ENCODE data around the gene ARMCX2. TPM values are rescaled to one million over a fixed set of nuclear protein-coding genes. Genes with fewer than 3 reads are reported as not detected.

The ARMCX2 gene
- 36.0 TPM for total RNA-seq
- long read RNA-seq, transcript ARMCX2-203 (6 exons, 2,674 nt), result major isoform, 10 of 44 reads
- long read RNA-seq, partial matches to known transcripts, result 10 of 44 reads
- long read RNA-seq, other reads (novel, unspliced or antisense), result 17 of 44 reads

DNA sequence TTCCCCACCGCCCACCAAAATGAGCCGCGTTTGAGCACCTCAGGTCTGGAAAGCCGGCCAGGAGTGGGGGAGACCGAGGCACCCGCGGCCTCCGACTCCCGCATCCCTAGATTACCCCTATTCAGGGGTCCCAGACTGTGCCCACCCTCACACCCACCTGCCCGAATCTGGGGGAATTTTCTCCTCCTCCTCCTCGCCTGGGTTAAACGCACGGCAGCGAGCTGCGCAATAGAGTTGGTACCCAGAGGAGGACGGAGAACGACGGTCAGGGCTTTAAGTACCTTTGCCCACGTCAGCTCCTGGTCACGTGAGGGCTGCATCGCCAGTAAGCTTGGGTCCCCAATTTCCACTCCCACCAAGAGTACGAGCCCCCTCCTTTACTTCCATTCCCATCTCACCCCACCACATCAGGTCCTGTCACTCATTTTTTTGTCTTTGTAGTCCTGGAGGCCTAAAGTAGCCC lies at the start of gene ARMCX2:
Gene ARMCX2 (minus strand): TSS at position 250 of the 463 bp plus-strand sequence. CDS start 2,262 bp downstream, outside the sequence.
- no peaks in the 10 kb centered on the region for H3K9me3 ChIP-seq
- no peaks in the 10 kb centered on the region for H3K36me3 ChIP-seq
- DNase-seq (peak; percentile 67), ATAC-seq (peak; percentile 78)
- no peaks in the 10 kb centered on the region for H3K4me1 ChIP-seq
- TF ChIP-seq, protein P1, sequence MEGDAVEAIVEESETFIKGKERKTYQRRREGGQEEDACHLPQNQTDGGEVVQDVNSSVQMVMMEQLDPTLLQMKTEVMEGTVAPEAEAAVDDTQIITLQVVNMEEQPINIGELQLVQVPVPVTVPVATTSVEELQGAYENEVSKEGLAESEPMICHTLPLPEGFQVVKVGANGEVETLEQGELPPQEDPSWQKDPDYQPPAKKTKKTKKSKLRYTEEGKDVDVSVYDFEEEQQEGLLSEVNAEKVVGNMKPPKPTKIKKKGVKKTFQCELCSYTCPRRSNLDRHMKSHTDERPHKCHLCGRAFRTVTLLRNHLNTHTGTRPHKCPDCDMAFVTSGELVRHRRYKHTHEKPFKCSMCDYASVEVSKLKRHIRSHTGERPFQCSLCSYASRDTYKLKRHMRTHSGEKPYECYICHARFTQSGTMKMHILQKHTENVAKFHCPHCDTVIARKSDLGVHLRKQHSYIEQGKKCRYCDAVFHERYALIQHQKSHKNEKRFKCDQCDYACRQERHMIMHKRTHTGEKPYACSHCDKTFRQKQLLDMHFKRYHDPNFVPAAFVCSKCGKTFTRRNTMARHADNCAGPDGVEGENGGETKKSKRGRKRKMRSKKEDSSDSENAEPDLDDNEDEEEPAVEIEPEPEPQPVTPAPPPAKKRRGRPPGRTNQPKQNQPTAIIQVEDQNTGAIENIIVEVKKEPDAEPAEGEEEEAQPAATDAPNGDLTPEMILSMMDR (IDR thresholded peaks at IDR 0.05), result no peak
- no peaks in the 10 kb centered on the region for H3K27me3 ChIP-seq
- intact Hi-C loops (cut with DNase I), result no loop called here
- H3K4me3 ChIP-seq, result peak within 1 kb of the TSS; percentile 62
- H3K27ac ChIP-seq, result peak within 1 kb of the TSS; percentile 47

DNA sequence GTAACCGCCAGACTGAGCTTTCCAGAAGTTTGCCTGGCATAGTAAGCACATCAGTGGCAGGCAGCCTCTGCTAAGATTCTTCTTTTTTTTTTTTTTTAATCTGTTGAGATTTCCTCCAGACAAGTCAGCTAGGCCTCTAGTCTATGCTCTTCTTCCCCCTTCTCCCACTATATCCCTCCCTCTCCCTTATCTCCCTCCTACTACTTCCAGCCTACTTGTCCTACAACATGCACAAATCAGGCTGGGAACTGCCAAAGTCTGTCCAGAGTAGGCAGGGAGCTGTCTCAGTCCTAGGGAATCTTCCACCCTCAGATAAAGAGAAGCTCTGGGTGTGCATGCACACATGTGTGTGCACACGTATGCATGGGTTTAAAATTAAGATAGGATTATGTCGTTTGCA lies 49.7 kb upstream of the ARMCX2 start:
- TF ChIP-seq, protein P1 (IDR thresholded peaks at IDR 0.05), result no peak
- Histone ChIP-seq H3K4me1 (no peaks in the 10 kb centered on the region), H3K27me3 (no peaks in the 10 kb centered on the region), H3K27ac (no peak overlapping the region), H3K9me3 (no peaks in the 10 kb centered on the region), H3K36me3 (no peaks in the 10 kb centered on the region), H3K4me3 (no peak overlapping the region)
- DNase-seq, result no peak
- ATAC-seq, result no peak
- intact Hi-C loops (cut with DNase I), result no loop called here

DNA sequence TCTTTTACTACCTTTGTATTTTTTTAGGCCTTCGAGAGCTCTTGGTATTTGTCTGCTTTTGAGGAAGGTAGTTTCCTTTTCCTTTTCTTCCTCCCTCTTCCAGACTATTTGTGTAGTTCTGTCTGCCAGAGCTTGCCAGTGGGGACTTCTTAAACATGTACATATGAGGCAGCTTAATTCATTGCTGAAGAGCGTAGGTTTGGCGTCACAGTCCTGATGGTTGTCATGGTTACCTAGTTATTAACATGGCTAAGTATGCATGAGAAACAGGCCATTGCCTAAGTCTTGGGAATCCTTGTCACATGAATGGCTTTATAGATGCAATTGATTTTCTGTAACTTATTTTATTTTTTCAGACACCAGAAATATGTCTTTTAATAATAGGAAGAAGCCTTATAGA lies 48.5 kb upstream of the ARMCX2 start:
- TF ChIP-seq, protein P1 (IDR thresholded peaks at IDR 0.05), result no peak
- DNase-seq (no peak), ATAC-seq (no peak)
- H3K9me3 ChIP-seq, result no peaks in the 10 kb centered on the region
- no peaks in the 10 kb centered on the region for H3K36me3 ChIP-seq
- H3K4me1 ChIP-seq, result no peaks in the 10 kb centered on the region
- H3K4me3 ChIP-seq, result no peak overlapping the region
- H3K27ac ChIP-seq, result no peak overlapping the region
- intact Hi-C loops (cut with DNase I), result no loop called here
- no peaks in the 10 kb centered on the region for H3K27me3 ChIP-seq

DNA sequence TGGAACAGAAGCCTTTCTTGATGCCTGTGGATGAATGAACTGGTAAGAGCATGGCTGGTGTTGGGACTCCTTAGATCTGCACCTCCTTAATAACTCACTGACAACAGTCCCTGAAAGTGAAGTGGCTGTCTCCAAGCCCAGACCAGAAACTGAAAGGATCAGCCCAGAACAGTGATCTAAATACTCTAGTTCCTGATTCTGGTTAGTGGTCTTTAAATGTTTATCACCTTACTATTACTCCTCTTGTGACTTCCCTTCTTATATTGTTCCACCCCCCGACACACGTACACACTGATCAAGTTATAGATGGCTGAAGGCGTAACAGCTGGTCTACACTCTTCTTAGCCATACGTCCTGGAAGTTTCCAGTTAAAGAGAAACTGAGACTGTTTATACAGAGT lies 33.8 kb upstream of the ARMCX2 start:
- no peak overlapping the region for H3K27ac ChIP-seq
- no peaks in the 10 kb centered on the region for H3K9me3 ChIP-seq
- no peaks in the 10 kb centered on the region for H3K4me1 ChIP-seq
- intact Hi-C loops (cut with DNase I), result no loop called here
- no peak overlapping the region for H3K4me3 ChIP-seq
- H3K27me3 ChIP-seq, result no peaks in the 10 kb centered on the region
- DNase-seq, result no peak
- ATAC-seq, result no peak
- H3K36me3 ChIP-seq, result no peaks in the 10 kb centered on the region
- TF ChIP-seq, protein P1 (IDR thresholded peaks at IDR 0.05), result no peak

DNA sequence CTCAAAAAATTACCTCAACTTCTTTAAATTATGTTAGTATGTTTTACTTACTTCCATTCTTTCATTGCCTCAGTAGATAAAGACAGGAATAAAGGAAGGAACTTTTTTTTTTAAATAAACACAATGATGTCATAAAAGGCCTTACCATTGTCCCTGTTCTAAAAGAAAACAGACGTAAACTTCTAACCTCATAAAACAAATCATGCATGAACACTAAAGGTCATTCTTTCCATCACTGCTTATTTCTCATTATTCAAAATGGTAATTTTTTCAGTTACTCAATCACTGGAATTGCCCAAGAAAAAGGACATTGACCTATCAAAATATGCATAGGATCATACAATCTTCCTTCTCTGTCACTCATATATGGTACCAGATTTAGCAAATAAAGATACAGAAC lies 32.2 kb upstream of the ARMCX2 start:
- Histone ChIP-seq H3K36me3 (no peaks in the 10 kb centered on the region), H3K27ac (no peak overlapping the region), H3K4me1 (no peaks in the 10 kb centered on the region), H3K27me3 (no peaks in the 10 kb centered on the region), H3K9me3 (no peaks in the 10 kb centered on the region), H3K4me3 (no peak overlapping the region)
- no peak for ATAC-seq
- TF ChIP-seq, protein P1 (IDR thresholded peaks at IDR 0.05), result no peak
- no peak for DNase-seq
- intact Hi-C loops (cut with DNase I), result no loop called here

DNA sequence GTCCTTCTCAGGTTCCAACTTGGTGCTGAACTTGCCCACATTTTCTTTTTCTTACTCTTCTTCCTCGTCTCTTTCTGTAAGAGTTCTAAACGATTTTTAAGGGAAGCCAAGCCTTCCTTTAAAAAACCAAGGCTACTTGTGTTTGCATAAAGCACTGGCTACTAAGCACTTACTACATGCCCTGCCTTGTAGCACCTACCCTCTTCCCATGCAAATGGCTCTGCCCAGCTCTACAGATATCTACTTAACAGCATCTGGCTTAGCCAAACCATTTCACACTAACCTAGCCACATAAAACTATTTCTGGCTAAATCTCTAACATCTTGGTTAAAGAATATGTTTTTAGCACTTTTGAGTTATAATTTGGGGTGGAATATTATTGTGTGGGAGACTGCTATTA lies 26.9 kb upstream of the ARMCX2 start:
- TF ChIP-seq, protein P1 (IDR thresholded peaks at IDR 0.05), result no peak
- no peak overlapping the region for H3K27ac ChIP-seq

More for the DNA sequence above, 26.9 kb upstream of the ARMCX2 start:
- no peaks in the 10 kb centered on the region for H3K9me3 ChIP-seq
- no peaks in the 10 kb centered on the region for H3K4me1 ChIP-seq
- ATAC-seq (no peak), DNase-seq (no peak)
- intact Hi-C loops (cut with DNase I), result no loop called here
- no peaks in the 10 kb centered on the region for H3K36me3 ChIP-seq
- no peak overlapping the region for H3K4me3 ChIP-seq
- no peaks in the 10 kb centered on the region for H3K27me3 ChIP-seq

All from upper lobe of right lung (tissue), 1 donor.